Measurements from ENCODE around the gene KCNK5.

The KCNK5 gene

DNA sequence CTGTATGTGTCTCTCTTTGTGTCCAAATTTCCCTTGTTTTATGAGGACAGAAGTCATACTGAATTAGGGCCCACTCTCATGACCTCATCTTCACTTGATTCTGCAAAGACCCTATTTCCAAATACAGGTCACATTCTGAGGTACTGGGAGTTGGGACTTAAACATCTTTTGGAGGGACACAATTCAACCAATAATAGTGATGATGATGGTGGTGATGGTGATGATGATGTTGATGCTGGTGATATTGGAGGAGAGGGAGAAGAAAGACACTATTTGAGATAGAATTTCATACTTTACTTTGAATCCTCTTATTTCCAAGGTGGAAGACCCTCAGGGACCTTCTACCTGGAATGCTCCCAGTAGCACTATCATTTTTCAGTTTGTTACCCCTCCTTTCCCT is 21.2 kb upstream of the KCNK5 start:
- Histone ChIP-seq H3K9ac (ENCODE audit: low read depth, low read length) (no peak overlapping the region), H3K4me1 (ENCODE audit: insufficient read depth, low read length) (no peaks in the 10 kb centered on the region), H3K79me2 (ENCODE audit: insufficient read depth, low read length) (no peaks in the 10 kb centered on the region), H2AFZ (ENCODE audit: low read depth, low read length) (no peak overlapping the region), H3K36me3 (ENCODE audit: insufficient read depth, low read length) (no peaks in the 10 kb centered on the region), H3K27me3 (ENCODE audit: insufficient read depth, low read length, poor library complexity) (no peaks in the 10 kb centered on the region), H3K27ac (ENCODE audit: low read length) (no peak overlapping the region), H4K20me1 (ENCODE audit: insufficient read depth, low read length) (no peaks in the 10 kb centered on the region), H3K9me3 (ENCODE audit: insufficient read depth, low read length, severe bottlenecking) (no peaks in the 10 kb centered on the region), H3K4me2 (ENCODE audit: insufficient read depth, low read length) (no peak overlapping the region), H3K4me3 (ENCODE audit: low read depth in 1 of 2, low read length in 2 of 2) (no peak overlapping the region)
- TF ChIP-seq EZH2 (IDR thresholded peaks at IDR 0.05; ENCODE audit: borderline replicate concordance, low read depth, low read length, severe bottlenecking): no peak
- TF ChIP-seq, protein P1, sequence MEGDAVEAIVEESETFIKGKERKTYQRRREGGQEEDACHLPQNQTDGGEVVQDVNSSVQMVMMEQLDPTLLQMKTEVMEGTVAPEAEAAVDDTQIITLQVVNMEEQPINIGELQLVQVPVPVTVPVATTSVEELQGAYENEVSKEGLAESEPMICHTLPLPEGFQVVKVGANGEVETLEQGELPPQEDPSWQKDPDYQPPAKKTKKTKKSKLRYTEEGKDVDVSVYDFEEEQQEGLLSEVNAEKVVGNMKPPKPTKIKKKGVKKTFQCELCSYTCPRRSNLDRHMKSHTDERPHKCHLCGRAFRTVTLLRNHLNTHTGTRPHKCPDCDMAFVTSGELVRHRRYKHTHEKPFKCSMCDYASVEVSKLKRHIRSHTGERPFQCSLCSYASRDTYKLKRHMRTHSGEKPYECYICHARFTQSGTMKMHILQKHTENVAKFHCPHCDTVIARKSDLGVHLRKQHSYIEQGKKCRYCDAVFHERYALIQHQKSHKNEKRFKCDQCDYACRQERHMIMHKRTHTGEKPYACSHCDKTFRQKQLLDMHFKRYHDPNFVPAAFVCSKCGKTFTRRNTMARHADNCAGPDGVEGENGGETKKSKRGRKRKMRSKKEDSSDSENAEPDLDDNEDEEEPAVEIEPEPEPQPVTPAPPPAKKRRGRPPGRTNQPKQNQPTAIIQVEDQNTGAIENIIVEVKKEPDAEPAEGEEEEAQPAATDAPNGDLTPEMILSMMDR (IDR thresholded peaks at IDR 0.05; ENCODE audit: borderline replicate concordance, extremely low read depth, low read length, poor library complexity, severe bottlenecking): no peak
- ATAC-seq (ENCODE audit: insufficient read depth, low read depth): no peak
- no peak for DNase-seq

DNA sequence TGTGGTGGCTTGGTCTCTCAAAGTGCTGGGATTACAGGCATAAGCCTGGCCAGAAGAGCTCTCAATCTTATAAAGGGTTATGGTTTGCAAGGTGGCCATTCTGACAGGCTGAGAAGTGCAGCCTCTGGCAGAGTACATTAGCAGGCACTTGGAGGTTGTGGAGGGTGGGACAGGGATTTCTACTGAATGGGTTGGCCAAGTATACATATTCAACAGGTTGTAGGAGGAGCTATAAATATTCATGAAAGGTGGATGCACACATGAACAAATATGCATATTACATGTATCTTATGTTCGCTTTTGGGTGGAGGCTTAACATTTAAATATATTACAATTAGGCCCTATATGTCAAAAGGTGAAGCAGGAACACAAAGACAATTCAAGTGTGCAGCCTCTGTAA is 20.0 kb upstream of the KCNK5 start:
- H4K20me1 ChIP-seq (ENCODE audit: insufficient read depth, low read length): no peaks in the 10 kb centered on the region
- DNase-seq: no peak

DNA sequence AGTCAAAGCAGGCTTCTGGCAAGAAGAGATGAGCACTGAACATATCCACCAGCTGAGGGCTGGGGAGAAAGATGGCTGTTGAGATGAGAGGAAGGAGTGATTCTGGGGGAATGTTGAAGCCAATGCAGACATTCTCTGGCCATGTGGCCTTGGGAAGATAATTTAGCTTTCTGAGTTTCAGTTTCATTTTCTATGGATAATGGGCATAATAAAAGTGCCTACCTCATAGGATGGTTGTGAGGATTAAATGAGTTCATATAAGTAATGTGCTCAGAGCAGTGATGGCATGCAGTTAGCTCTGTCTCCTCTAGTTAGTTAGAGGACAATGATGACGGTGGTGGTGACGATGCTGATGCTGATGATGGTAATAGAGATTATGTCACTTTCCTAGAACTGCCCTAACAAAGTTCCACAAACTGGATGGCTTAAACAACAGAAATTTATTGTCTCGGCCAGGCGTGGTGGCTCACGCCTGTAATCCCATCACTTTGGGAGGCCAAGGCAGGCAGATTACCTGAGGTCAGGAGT is 18.5 kb upstream of the KCNK5 start:
- peaks cover 3% of the 10 kb centered on the region for H3K27me3 ChIP-seq (ENCODE audit: insufficient read depth, low read length, poor library complexity)
- no peak for DNase-seq
- no peaks in the 10 kb centered on the region for H3K79me2 ChIP-seq (ENCODE audit: insufficient read depth, low read length)
- 0 out of 2 replicates have a peak overlapping the region, but pooled peaks have one; percentile 19 for H3K4me2 ChIP-seq (ENCODE audit: insufficient read depth, low read length)
- ATAC-seq (ENCODE audit: insufficient read depth, low read depth): no peak
- H3K27ac ChIP-seq (ENCODE audit: low read length): no peak overlapping the region
- no peak overlapping the region for H3K9ac ChIP-seq (ENCODE audit: low read depth, low read length)
- H3K9me3 ChIP-seq (ENCODE audit: insufficient read depth, low read length, severe bottlenecking): no peaks in the 10 kb centered on the region
- no peaks in the 10 kb centered on the region for H3K36me3 ChIP-seq (ENCODE audit: insufficient read depth, low read length)
- peak overlapping the region; percentile 60; the same call in 1 of the 2 replicates for H2AFZ ChIP-seq (ENCODE audit: low read depth, low read length)
- H4K20me1 ChIP-seq (ENCODE audit: insufficient read depth, low read length): no peaks in the 10 kb centered on the region
- no peaks in the 10 kb centered on the region for H3K4me1 ChIP-seq (ENCODE audit: insufficient read depth, low read length)
- no peak overlapping the region for H3K4me3 ChIP-seq (ENCODE audit: low read depth in 1 of 2, low read length in 2 of 2)
- TF ChIP-seq, protein P1 (IDR thresholded peaks at IDR 0.05; ENCODE audit: borderline replicate concordance, extremely low read depth, low read length, poor library complexity, severe bottlenecking): no peak
- TF ChIP-seq EZH2 (IDR thresholded peaks at IDR 0.05; ENCODE audit: borderline replicate concordance, low read depth, low read length, severe bottlenecking): no peak

More for the DNA sequence above, 20.0 kb upstream of the KCNK5 start:
- Histone ChIP-seq H3K9me3 (ENCODE audit: insufficient read depth, low read length, severe bottlenecking) (no peaks in the 10 kb centered on the region), H3K27ac (ENCODE audit: low read length) (no peak overlapping the region), H3K79me2 (ENCODE audit: insufficient read depth, low read length) (no peaks in the 10 kb centered on the region), H3K27me3 (ENCODE audit: insufficient read depth, low read length, poor library complexity) (no peaks in the 10 kb centered on the region), H2AFZ (ENCODE audit: low read depth, low read length) (no peak overlapping the region), H3K4me1 (ENCODE audit: insufficient read depth, low read length) (no peaks in the 10 kb centered on the region), H3K4me2 (ENCODE audit: insufficient read depth, low read length) (no peak overlapping the region), H3K4me3 (ENCODE audit: low read depth in 1 of 2, low read length in 2 of 2) (no peak overlapping the region), H3K36me3 (ENCODE audit: insufficient read depth, low read length) (no peaks in the 10 kb centered on the region), H3K9ac (ENCODE audit: low read depth, low read length) (no peak overlapping the region)
- TF ChIP-seq, protein P1 (IDR thresholded peaks at IDR 0.05; ENCODE audit: borderline replicate concordance, extremely low read depth, low read length, poor library complexity, severe bottlenecking): no peak
- no peak for TF ChIP-seq EZH2 (IDR thresholded peaks at IDR 0.05; ENCODE audit: borderline replicate concordance, low read depth, low read length, severe bottlenecking)
- no peak for ATAC-seq (ENCODE audit: insufficient read depth, low read depth)
